Measurements from ENCODE around the gene TPK1.
"Not testable (repeated sequence)": the region's sequence is repeated elsewhere in the genome, so short reads cannot be mapped to it uniquely, and the experiment has no call there.

TPK1 gene

GRCh38 chr7:144474800-144475615, 360.8 kb downstream of the TPK1 start:
- DNase-seq (ENCODE audit: low spot score) = no peak

DNA sequence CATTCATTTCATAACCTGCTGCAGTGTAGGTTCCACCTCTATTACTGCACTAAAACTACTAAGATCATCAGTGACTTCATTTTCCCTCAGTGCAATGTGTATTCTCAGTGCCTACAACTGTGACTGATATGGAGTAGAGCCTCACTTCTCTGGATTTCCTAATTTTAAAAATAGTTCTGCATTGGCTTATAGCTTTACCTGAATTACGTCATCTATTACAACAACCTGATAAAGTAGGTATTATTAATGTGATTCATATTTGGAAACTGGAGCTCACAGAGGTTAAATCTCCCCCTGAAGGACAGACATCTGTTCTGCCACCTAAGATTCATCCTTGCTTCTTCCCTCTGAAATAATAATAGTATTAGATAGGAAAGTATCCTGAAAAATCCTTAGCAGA, 361.5 kb downstream of the TPK1 start:
- no peak for DNase-seq (ENCODE audit: low spot score)

DNA sequence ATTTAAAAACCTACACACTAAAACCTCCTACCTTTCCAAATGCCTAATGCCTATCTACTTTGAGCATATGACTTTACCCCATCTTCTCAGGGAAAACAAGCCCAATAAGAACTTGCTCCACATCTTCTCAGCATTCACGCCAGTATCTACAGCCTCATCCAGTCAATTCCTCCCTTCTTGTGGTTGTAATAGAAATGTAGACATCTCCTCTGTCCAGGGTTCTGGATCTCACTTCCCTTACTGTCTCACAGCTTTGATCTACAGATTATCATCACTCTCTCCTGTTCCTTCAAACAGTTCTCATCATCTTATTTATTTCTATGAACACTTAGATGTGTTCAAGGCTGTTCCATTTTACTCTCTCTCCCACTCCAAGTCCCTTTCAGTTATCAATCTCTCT, 361.9 kb downstream of the TPK1 start:
- DNase-seq (ENCODE audit: low spot score) = no peak

DNA sequence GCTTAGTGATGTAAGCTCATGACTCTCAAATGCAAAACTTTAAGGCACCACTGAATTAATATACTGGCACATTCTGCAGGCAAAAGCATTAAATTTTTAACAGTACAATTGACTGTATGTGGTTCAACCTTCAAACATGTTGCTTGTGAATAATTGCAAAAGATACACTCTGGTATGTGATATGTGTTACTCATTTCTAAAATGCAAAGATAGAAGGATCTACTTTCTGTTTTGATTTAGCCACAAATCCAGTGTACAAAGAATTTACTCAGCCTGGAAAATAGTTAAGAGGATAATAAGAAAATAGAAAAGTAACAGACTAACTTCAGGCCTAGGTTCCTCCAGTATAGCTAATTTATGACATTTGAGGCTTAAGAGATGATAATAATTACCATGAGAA, 365.8 kb downstream of the TPK1 start:
- DNase-seq (ENCODE audit: low spot score) = no peak

- no peak for DNase-seq (ENCODE audit: low spot score)
Observed at GRCh38 chr7:144468990-144469732, 366.7 kb downstream of the TPK1 start.

GRCh38 chr7:144459635-144460034, 376.2 kb downstream of the TPK1 start:
- DNase-seq (ENCODE audit: low spot score) = no peak

DNA sequence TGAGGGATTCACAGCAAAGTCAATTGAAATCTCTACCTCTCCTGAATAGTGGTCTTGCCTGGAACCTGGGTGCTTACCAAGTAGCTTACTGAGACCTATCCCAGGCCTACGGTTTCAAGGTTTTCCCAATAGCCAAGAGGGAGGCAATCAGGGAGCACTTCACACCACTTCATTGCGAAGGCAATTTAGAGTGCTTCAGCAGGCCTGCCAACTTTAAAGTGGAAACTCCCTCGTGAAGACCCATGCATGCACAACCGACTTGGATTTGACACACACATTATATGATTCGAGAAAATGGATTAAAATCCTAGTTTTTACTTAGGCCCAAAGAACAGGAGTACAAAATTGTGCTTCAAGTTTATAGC, 380.8 kb downstream of the TPK1 start:
- no peak for DNase-seq (ENCODE audit: low spot score)

DNA sequence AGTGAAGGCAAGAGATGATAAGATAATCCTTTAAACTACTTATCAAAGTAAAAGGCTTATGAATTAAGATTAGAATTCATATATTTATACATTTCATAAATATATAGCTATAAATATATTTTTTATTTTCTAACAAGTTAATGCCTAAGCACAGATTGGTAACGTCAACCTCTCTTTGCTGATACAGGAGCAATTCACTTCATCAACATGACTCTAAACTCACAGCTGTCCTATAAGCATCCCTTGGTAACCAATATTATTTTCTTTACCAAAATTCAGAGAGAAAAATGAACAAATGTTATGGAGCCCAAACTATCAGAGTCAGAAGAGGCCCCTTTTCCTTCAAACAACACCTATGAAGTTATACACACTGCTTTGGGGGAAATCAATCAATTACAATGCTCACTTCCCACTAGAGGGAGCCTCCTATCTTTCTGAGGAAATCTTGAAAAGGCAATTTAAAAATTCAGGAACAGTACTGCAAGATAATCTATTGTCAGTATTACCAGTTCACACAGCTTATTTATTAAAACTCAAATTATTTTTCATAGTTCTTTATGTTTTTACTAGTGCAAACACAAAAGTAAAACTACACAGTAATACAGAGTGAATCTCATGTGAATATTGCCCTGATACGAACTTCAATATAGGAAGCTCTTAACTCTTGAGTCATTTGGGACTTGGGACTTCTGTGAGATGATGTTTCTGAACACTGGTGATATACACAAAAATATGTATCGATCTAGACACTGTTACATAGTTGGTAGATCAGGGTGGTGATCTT, 381.4 kb downstream of the TPK1 start:
- no peak for DNase-seq (ENCODE audit: low spot score)

DNA sequence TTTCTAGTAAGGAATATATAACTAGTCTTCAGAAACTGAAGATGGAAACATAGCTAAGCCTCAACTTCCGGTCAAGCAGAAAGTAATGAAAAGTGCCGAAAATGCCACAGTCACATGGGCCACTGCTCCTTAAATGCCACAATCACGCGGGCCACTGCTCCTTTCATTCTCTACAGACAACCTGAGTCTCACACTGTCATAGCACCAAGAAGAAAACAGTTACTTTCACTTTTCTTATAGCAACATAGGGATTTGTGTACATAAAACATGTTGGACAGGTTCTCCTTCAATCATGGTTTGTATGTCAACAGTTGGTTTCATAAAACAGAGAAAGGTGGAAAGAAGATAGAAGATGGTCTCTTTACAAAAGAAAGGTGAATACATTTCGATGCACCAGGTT, 383.8 kb downstream of the TPK1 start:
- no peak for DNase-seq (ENCODE audit: low spot score)

DNA sequence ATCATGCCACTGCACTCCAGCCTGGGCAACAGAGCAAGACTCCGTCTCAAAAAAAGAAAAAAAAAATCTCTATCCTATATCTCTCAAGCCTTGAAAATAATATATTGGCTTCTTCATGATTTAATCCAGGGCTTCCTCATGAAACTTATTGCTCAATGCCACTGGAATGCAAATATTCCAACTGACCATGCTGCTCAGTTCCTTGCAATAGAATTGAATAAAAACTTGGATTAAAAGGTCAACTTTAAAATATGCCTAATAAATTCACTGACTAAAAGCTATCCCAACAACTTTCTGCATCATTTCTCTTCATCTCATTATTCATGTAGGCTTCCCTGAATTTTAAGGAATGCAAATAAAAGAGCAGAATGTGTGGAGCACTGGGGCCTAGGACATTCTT, 390.3 kb downstream of the TPK1 start:
- no peak for DNase-seq (ENCODE audit: low spot score)

- no peak for DNase-seq (ENCODE audit: low spot score)
Observed at GRCh38 chr7:144439717-144440205, 396.1 kb downstream of the TPK1 start.

DNA sequence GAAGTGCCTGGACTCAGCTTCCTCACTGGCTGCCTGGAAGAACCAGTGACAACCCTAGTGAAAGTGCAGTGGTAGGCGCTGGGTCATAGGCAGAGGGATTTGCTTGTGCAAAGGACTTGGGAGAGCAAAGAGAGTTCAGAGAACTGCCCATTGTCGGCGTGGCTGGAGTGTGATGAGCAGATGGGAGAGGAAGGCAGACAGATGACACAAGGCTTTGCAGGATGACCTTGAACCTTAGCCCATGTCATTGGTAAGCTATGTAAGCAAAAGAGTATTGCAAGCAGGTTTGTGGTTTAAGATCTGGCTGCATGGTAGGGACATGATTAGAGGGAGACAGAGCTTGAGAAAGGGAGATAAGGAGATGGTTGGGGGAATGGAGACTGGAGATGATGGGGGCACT, 397.1 kb downstream of the TPK1 start:
- DNase-seq (ENCODE audit: low spot score) = no peak

- DNase-seq (ENCODE audit: low spot score) = no peak
Observed at GRCh38 chr7:144437370-144438191, 398.3 kb downstream of the TPK1 start.

GRCh38 chr7:144436500-144436899, 399.4 kb downstream of the TPK1 start:
- DNase-seq (ENCODE audit: low spot score) = no peak

- DNase-seq (ENCODE audit: low spot score) = no peak
Observed at GRCh38 chr7:144428431-144428830, 407.4 kb downstream of the TPK1 start.

DNA sequence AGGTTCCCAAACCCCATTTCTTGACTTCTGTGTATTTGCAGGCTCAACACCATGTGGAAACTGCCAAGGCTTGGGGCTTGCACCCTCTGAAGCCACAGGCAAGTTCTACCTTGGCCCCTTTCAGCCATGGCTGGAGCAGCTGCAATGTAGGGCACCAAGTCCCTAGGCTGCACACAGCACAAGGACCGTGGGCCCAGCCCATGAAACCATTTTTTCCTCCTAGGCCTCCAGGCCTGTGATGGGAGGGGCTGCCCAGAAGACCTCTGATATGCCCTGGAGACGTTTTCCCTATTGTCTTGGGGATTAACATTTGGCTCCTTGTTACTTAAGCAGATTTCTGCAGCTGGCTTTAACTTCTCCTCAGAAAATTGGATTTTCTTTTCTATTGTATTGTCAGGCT, 408.3 kb downstream of the TPK1 start:
- not testable (repeated sequence) for DNase-seq (ENCODE audit: low spot score)

DNA sequence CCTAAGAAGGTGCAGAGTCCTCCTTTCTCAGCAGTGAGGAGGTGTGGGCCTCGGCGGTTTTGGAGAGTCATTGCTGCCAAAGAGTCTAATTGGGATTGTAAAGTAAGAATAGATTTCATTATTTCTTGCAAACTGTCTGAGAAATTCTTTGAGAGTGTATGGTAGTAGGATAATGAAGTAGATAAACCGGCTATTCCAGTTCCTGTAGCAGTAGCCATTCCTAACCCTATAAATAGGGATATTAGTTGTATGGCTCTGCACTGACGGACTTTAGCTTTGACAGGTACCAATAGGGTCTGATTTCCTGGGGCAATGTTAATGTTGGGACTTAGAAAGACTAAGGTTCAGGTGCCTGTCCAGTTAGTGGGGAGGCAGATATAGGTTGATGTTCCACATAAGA, 416.9 kb downstream of the TPK1 start:
- not testable (repeated sequence) for DNase-seq (ENCODE audit: low spot score)

- DNase-seq (ENCODE audit: low spot score) = no peak
Observed at GRCh38 chr7:144416341-144416740, 419.5 kb downstream of the TPK1 start.

- DNase-seq (ENCODE audit: low spot score) = no peak
Observed at GRCh38 chr7:144415858-144416257, 420.0 kb downstream of the TPK1 start.

GRCh38 chr7:144414815-144415214, 421.0 kb downstream of the TPK1 start:
- no peak for DNase-seq (ENCODE audit: low spot score)

GRCh38 chr7:144410441-144410840, 425.4 kb downstream of the TPK1 start:
- no peak for DNase-seq (ENCODE audit: low spot score)

GRCh38 chr7:144408121-144408520, 427.7 kb downstream of the TPK1 start:
- no peak for DNase-seq (ENCODE audit: low spot score)

Measured in hepatic stellate cell (primary cell).